HS-5 (cell line): Measurements from ENCODE around the gene TSPAN9.

Experiments used
- DNase-seq: peaks from one replicate; pipeline ENCODE4 v3.0.0-alpha.2; 2012; ENCODE audit warnings: low read depth

Gene TSPAN9

GRCh38 chr12:3124917-3125316, 47.7 kb downstream of the TSPAN9 start:
- DNase-seq, result no peak

GRCh38 chr12:3125674-3126073, 48.5 kb downstream of the TSPAN9 start:
- DNase-seq, result no peak

GRCh38 chr12:3127832-3128231, 50.7 kb downstream of the TSPAN9 start:
- DNase-seq, result no peak

GRCh38 chr12:3128498-3129293, 51.5 kb downstream of the TSPAN9 start:
- DNase-seq, result no peak

GRCh38 chr12:3129301-3130056, 52.3 kb downstream of the TSPAN9 start:
- DNase-seq, result peak; percentile 34

- DNase-seq, result no peak
These were observed 53.1 kb downstream of the TSPAN9 start for GRCh38 chr12:3130057-3130830.

- no peak for DNase-seq
These were observed 54.0 kb downstream of the TSPAN9 start for GRCh38 chr12:3131129-3131528.

GRCh38 chr12:3132636-3133404, 55.6 kb downstream of the TSPAN9 start:
- no peak for DNase-seq

- DNase-seq, result no peak
These were observed 56.2 kb downstream of the TSPAN9 start for GRCh38 chr12:3133405-3133783.

- no peak for DNase-seq
These were observed 56.9 kb downstream of the TSPAN9 start for GRCh38 chr12:3134126-3134525.

GRCh38 chr12:3134526-3135135, 57.5 kb downstream of the TSPAN9 start:
- no peak for DNase-seq

- peak; percentile 49 for DNase-seq
These were observed 58.6 kb downstream of the TSPAN9 start for GRCh38 chr12:3135522-3136461.

- no peak for DNase-seq
These were observed 59.6 kb downstream of the TSPAN9 start for GRCh38 chr12:3136641-3137267.

- DNase-seq, result no peak
These were observed 60.1 kb downstream of the TSPAN9 start for GRCh38 chr12:3137268-3137781.

- no peak for DNase-seq
These were observed 60.8 kb downstream of the TSPAN9 start for GRCh38 chr12:3137814-3138445.

- no peak for DNase-seq
These were observed 61.8 kb downstream of the TSPAN9 start for GRCh38 chr12:3138941-3139511.

- DNase-seq, result no peak
These were observed 62.6 kb downstream of the TSPAN9 start for GRCh38 chr12:3139760-3140159.

GRCh38 chr12:3140284-3140683, 63.1 kb downstream of the TSPAN9 start:
- no peak for DNase-seq
